ENCODE measurements around the gene CCDC171.

GRCh38 chr9:15972760-15973159 lies 419.9 kb downstream of the CCDC171 start:
- TF ChIP-seq CTCF (IDR thresholded peaks at IDR 0.05; ENCODE audit: insufficient read depth, low read length, poor library complexity, severe bottlenecking) (no peak), EZH2phosphoT487 (conservative IDR thresholded peaks at IDR 0.05; ENCODE audit: low read length) (no peak)

Data from SU-DHL-6 (cell line).